H1 (cell line): ENCODE measurements around the gene SNRPB. TPM values are rescaled to one million over a fixed set of nuclear protein-coding genes. Genes with fewer than 3 reads are reported as not detected.

Experiments used
- CTCF ChIA-PET: fragments of 300-600 bp; sonication (Branson Sonifier 250); formaldehyde crosslinking; loops from one replicate; lab custom pipeline; 2021; ENCODE audit not compliant: partially characterized antibody; lab: Charles Lee
- POLR2A ChIA-PET: fragments of 300-600 bp; sonication (Branson Sonifier 250); formaldehyde crosslinking; loops from one replicate; lab custom pipeline; 2021; ENCODE audit warnings: inconsistent platforms; ENCODE audit not compliant: partially characterized antibody; lab: Charles Lee
- DNase-seq, 2 experiments: peaks; one replicate each; pipeline versions ENCODE4 v3.0.0 to v3.0.0-alpha.2; 2010 to 2022; ENCODE audit warnings: low spot score in 2 of 2, low read depth in 1 of 2, mixed read lengths in 1 of 2
- FAIRE-seq: peaks from 2 replicates; lab custom pipeline; 2011; peaks lifted over from hg19 to GRCh38; lab: Jason Lieb, UNC
- H2AFZ ChIP-seq: 2 replicates; pipeline ENCODE4 v1.8.1; 2012; ENCODE audit warnings: low read length, inconsistent platforms
- H2AK5ac ChIP-seq: 2 replicates; pipeline ENCODE4 v1.6.1; 2013; ENCODE audit warnings: low read depth, low read length
- H2BK120ac ChIP-seq: replicated peaks from 2 replicates; pipeline ENCODE3; 2013; ENCODE audit warnings: low read depth, low read length, inconsistent platforms
- H2BK12ac ChIP-seq: 2 replicates; pipeline ENCODE4 v1.6.1; 2013; ENCODE audit warnings: low read depth, low read length
- H2BK15ac ChIP-seq: 2 replicates; pipeline ENCODE4 v1.6.1; 2013; ENCODE audit warnings: low read length
- H2BK20ac ChIP-seq: 2 replicates; pipeline ENCODE4 v1.6.1; 2013; ENCODE audit warnings: low read length
- H2BK5ac ChIP-seq: 2 replicates; pipeline ENCODE4 v1.6.1; 2013; ENCODE audit warnings: low read depth, low read length
- H3K14ac ChIP-seq: 2 replicates; pipeline ENCODE4 v1.6.1; 2013; ENCODE audit warnings: inconsistent platforms; ENCODE audit not compliant: insufficient read length
- H3K18ac ChIP-seq: 2 replicates; pipeline ENCODE4 v1.6.1; 2013; ENCODE audit warnings: low read length; ENCODE audit errors: extremely low read depth
- H3K23ac ChIP-seq: 2 replicates; pipeline ENCODE4 v1.6.1; 2013; ENCODE audit warnings: inconsistent platforms; ENCODE audit not compliant: insufficient read length
- H3K23me2 ChIP-seq: 2 replicates; pipeline ENCODE4 v1.6.1; 2013; ENCODE audit warnings: low read depth, low read length
- H3K27ac ChIP-seq: 2 replicates; pipeline ENCODE4 v1.6.1; 2011; ENCODE audit warnings: low read depth, low read length, inconsistent platforms
- H3K27me3 ChIP-seq, 4 experiments: replicated peaks in 1 of 4; 1 replicate in 1 of 4; 2 replicates in 3 of 4; pipeline versions ENCODE4 v1.6.1 to v1.8.1; 2011 to 2013; ENCODE audit warnings: low read length in 3 of 4, mild to moderate bottlenecking in 3 of 4, inconsistent platforms in 2 of 4, mixed read lengths in 2 of 4, moderate library complexity in 1 of 4; ENCODE audit not compliant: control insufficient read depth in 3 of 4, insufficient read depth in 3 of 4; ENCODE audit errors: extremely low read depth in 1 of 4
- H3K36me3 ChIP-seq, 4 experiments: 2 replicates each; pipeline versions ENCODE4 v1.6.1 to v1.8.1; 2011 to 2013; ENCODE audit warnings: mild to moderate bottlenecking in 4 of 4, low read length in 3 of 4, moderate library complexity in 2 of 4, control low read depth in 1 of 4, inconsistent platforms in 1 of 4; ENCODE audit not compliant: insufficient read depth in 4 of 4, control insufficient read depth in 2 of 4
- H3K4ac ChIP-seq: replicated peaks from 2 replicates; pipeline ENCODE3; 2013; ENCODE audit warnings: low read length, low read depth, mixed read lengths, inconsistent platforms; ENCODE audit not compliant: insufficient read length
- H3K4me1 ChIP-seq, 4 experiments: replicated peaks in 1 of 4; 1 replicate in 1 of 4; 2 replicates in 3 of 4; pipeline versions ENCODE4 v1.6.1 to v1.8.1; 2011 to 2013; ENCODE audit warnings: low read length in 3 of 4, inconsistent platforms in 2 of 4, mixed read lengths in 1 of 4; ENCODE audit not compliant: insufficient read depth in 4 of 4, control insufficient read depth in 3 of 4
- H3K4me2 ChIP-seq, 2 experiments: 2 replicates each; pipeline versions ENCODE4 v1.6.1 to v1.8.1; 2011 to 2013; ENCODE audit warnings: low read depth in 2 of 2, low read length in 2 of 2, control low read depth in 1 of 2, inconsistent platforms in 1 of 2, mild to moderate bottlenecking in 1 of 2; ENCODE audit not compliant: insufficient read depth in 1 of 2
- H3K4me3 ChIP-seq, 4 experiments: fragments of 200-600, 300-600 bp in 1 of 4; sonication (generic), shearing (Covaris generic), sonication (Bioruptor Twin) in 1 of 4; 2 replicates each; pipeline versions ENCODE4 v1.5.1 to v1.8.1; 2011 to 2016; ENCODE audit warnings: low read length in 4 of 4, low read depth in 3 of 4, control low read depth in 2 of 4, inconsistent platforms in 2 of 4, mild to moderate bottlenecking in 2 of 4, mixed read lengths in 1 of 4, moderate library complexity in 1 of 4; ENCODE audit not compliant: insufficient read depth in 2 of 4; ENCODE audit errors: extremely low read depth in 1 of 4
- H3K56ac ChIP-seq: replicated peaks from 2 replicates; pipeline ENCODE3; 2013; ENCODE audit warnings: low read depth, mild to moderate bottlenecking, mixed read lengths, low read length, inconsistent platforms; ENCODE audit not compliant: insufficient read length
- H3K79me1 ChIP-seq: 2 replicates; pipeline ENCODE4 v1.6.1; 2013; ENCODE audit warnings: low read depth, low read length, control low read depth
- H3K79me2 ChIP-seq, 2 experiments: 2 replicates each; pipeline versions ENCODE4 v1.6.1 to v1.8.1; 2012 to 2013; ENCODE audit warnings: low read length in 2 of 2, mild to moderate bottlenecking in 2 of 2, inconsistent platforms in 1 of 2; ENCODE audit not compliant: insufficient read depth in 2 of 2, control insufficient read depth in 1 of 2
- H3K9ac ChIP-seq, 4 experiments: replicated peaks in 1 of 4; 1 replicate in 1 of 4; 2 replicates in 3 of 4; pipeline versions ENCODE4 v1.6.1 to v1.8.1; 2011 to 2013; ENCODE audit warnings: low read depth in 3 of 4, low read length in 3 of 4, control low read depth in 2 of 4, mild to moderate bottlenecking in 2 of 4, moderate library complexity in 2 of 4, inconsistent platforms in 1 of 4; ENCODE audit errors: extremely low read depth in 1 of 4
- H3K9me3 ChIP-seq, 2 experiments: 2 replicates each; pipeline versions ENCODE4 v1.6.1 to v1.8.1; 2012 to 2013; ENCODE audit warnings: mild to moderate bottlenecking in 2 of 2, moderate library complexity in 2 of 2, control low read depth in 1 of 2, inconsistent platforms in 1 of 2, low read depth in 1 of 2, low read length in 1 of 2, mixed read lengths in 1 of 2; ENCODE audit not compliant: insufficient read depth in 2 of 2
- H4K20me1 ChIP-seq, 2 experiments: replicated peaks in 1 of 2; 2 replicates each; pipeline versions ENCODE3 to v1.8.1; 2011 to 2013; ENCODE audit warnings: inconsistent platforms in 2 of 2, low read length in 2 of 2, mild to moderate bottlenecking in 1 of 2; ENCODE audit not compliant: insufficient read depth in 2 of 2, control insufficient read depth in 1 of 2
- H4K5ac ChIP-seq: 2 replicates; pipeline ENCODE4 v1.6.1; 2013; ENCODE audit warnings: low read length, low read depth, mixed read lengths, inconsistent platforms; ENCODE audit not compliant: insufficient read length
- H4K8ac ChIP-seq: 2 replicates; pipeline ENCODE4 v1.8.0; 2013; ENCODE audit warnings: mild to moderate bottlenecking, moderate library complexity, low read length, inconsistent platforms; ENCODE audit not compliant: insufficient read depth; ENCODE audit errors: extremely low read depth
- H4K91ac ChIP-seq: replicated peaks from 2 replicates; pipeline ENCODE3; 2013; ENCODE audit warnings: low read length, mixed read lengths, inconsistent platforms; ENCODE audit not compliant: insufficient read length
- BCL11A ChIP-seq, 2 experiments: IDR thresholded peaks; one replicate each; pipeline ENCODE4 v1.6.1; 2011; ENCODE audit warnings: low read depth in 2 of 2, low read length in 2 of 2, mild to moderate bottlenecking in 2 of 2
- RAD21 ChIP-seq, 2 experiments: IDR thresholded peaks in 1 of 2; conservative IDR thresholded peaks in 1 of 2; 2 replicates each; pipeline ENCODE4 v1.6.1; 2011; ENCODE audit warnings: low read depth in 2 of 2, low read length in 2 of 2, improper control_type of control experiment in 1 of 2, inconsistent platforms in 1 of 2, mild to moderate bottlenecking in 1 of 2, moderate library complexity in 1 of 2
- WGBS, 2 experiments: shearing (Covaris generic) in 1 of 2; methylation state at CpG; one replicate each; pipeline versions ENCODE4 v1.1.6 to v1.1.7; 2013 to 2015; ENCODE audit warnings: low lambda C conversion rate in 2 of 2, mixed read lengths in 2 of 2, inconsistent platforms in 1 of 2, low coverage in 1 of 2, missing lambda C conversion rate in 1 of 2; ENCODE audit not compliant: insufficient replicate concordance in 2 of 2, insufficient coverage in 1 of 2, insufficient read length in 1 of 2; ENCODE audit errors: extremely low coverage in 1 of 2, missing lambda C conversion rate in 1 of 2; 5-methylcytosine and 5-hydroxymethylcytosine counted together
- polyA plus RNA-seq, 7 experiments: library from polyadenylated mRNA; depleted of rRNA in 3 of 7; stranded (reverse) in 5 of 7; unstranded in 2 of 7; fragments of >200 nt in 5 of 7; fragments of 200-250 nt in 2 of 7; gene quantifications; 1 replicate in 5 of 7; 2 replicates in 1 of 7; 4 replicates in 1 of 7; pipeline versions ENCODE4 v1.2.1 to v1.2.3, GENCODE V29; 2011 to 2013; ENCODE audit warnings: missing spikeins in 2 of 7, mixed read lengths in 2 of 7
- total RNA-seq: library from RNA; stranded (reverse); fragmentation: NEBNext Ultra II Directional; extraction: Animal tissue kit (Norgen Biotek cat#: 25700); gene quantifications from 2 replicates; pipeline ENCODE4 v1.2.1, GENCODE V29; 2021
- TF ChIP-seq, protein P1 (sequence below), 3 experiments: IDR thresholded peaks; 1 replicate in 2 of 3; 2 replicates in 1 of 3; pipeline versions ENCODE4 v1.5.1 to v1.6.1; 2011; ENCODE audit warnings: low read length in 3 of 3, mild to moderate bottlenecking in 3 of 3, inconsistent platforms in 2 of 3, low read depth in 1 of 3, moderate library complexity in 1 of 3; ENCODE audit not compliant: insufficient read depth in 1 of 3; ENCODE audit errors: control extremely low read depth in 1 of 3

Gene SNRPB
- total and polyA plus RNA-seq, 2 of the 8 experiments (the other 6 are each of a cell fraction or from before 2014, with no cell fraction given): 507 to 589 TPM

DNA sequence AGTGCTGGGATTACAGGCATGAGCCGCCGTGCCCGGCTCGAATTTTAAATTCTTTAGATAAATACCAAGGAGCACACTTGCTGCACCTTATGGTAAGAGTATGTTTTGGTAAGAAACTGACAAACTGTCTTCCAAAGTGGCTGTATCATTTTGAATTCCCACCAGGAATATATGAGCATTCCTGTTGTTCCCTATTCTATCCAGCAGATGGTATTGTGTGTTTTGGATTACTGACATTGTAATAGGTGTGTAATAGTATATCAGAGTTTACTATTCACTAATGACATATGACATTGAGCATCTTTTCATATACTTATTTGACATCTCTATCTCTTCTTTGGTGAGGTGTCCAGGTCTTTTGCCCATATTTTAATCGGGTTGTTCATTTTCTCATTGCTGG, 49.3 kb downstream of the SNRPB start:
- H2BK5ac ChIP-seq: no peak overlapping the region
- H2AFZ ChIP-seq: no peak overlapping the region
- H3K9me3 ChIP-seq: no peaks in the 10 kb centered on the region
- no peak overlapping the region for H3K4ac ChIP-seq
- no peak overlapping the region for H3K23ac ChIP-seq
- no peak overlapping the region for H3K4me2 ChIP-seq
- H2BK15ac ChIP-seq: no peak overlapping the region
- 94% methylated on average over 5 of the region's 5 CpGs; no CpG with 5 or more reads in 1 of the 2 experiments for WGBS, 2 experiments
- no peaks in the 10 kb centered on the region for H3K79me2 ChIP-seq
- no peak for FAIRE-seq
- H3K4me1 ChIP-seq: no peaks in the 10 kb centered on the region
- H2BK12ac ChIP-seq: no peak overlapping the region
- no peak overlapping the region for H4K91ac ChIP-seq
- no peaks in the 10 kb centered on the region for H3K23me2 ChIP-seq
- no peak overlapping the region for H2BK120ac ChIP-seq
- no peak overlapping the region for H3K27ac ChIP-seq
- H3K56ac ChIP-seq: no peak overlapping the region
- H3K14ac ChIP-seq: no peak overlapping the region
- no peak overlapping the region for H4K8ac ChIP-seq
- H3K27me3 ChIP-seq: no peaks in the 10 kb centered on the region
- no peak overlapping the region for H3K18ac ChIP-seq
- TF ChIP-seq, protein P1, sequence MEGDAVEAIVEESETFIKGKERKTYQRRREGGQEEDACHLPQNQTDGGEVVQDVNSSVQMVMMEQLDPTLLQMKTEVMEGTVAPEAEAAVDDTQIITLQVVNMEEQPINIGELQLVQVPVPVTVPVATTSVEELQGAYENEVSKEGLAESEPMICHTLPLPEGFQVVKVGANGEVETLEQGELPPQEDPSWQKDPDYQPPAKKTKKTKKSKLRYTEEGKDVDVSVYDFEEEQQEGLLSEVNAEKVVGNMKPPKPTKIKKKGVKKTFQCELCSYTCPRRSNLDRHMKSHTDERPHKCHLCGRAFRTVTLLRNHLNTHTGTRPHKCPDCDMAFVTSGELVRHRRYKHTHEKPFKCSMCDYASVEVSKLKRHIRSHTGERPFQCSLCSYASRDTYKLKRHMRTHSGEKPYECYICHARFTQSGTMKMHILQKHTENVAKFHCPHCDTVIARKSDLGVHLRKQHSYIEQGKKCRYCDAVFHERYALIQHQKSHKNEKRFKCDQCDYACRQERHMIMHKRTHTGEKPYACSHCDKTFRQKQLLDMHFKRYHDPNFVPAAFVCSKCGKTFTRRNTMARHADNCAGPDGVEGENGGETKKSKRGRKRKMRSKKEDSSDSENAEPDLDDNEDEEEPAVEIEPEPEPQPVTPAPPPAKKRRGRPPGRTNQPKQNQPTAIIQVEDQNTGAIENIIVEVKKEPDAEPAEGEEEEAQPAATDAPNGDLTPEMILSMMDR (IDR thresholded peaks at IDR 0.05; ENCODE audit: control extremely low read depth in 1 of 3, insufficient read depth in 1 of 3, low read depth in 1 of 3, low read length in 3 of 3): peak in 1 of 3 experiments; percentile 13; a peak in 1 of 4 replicates
- peak in 1 of 2 experiments; percentile 25; a peak in 1 of 4 replicates for TF ChIP-seq RAD21 (IDR thresholded peaks at IDR 0.05 in 1 of 2, conservative IDR thresholded peaks at IDR 0.05 in 1 of 2; ENCODE audit: low read depth in 2 of 2, low read length in 2 of 2)
- TF ChIP-seq BCL11A (IDR thresholded peaks at IDR 0.05; ENCODE audit: low read depth in 2 of 2, low read length in 2 of 2): no peak
- H4K5ac ChIP-seq: no peak overlapping the region
- no peaks in the 10 kb centered on the region for H3K36me3 ChIP-seq
- no peaks in the 10 kb centered on the region for H3K79me1 ChIP-seq
- POLR2A ChIA-PET: interaction anchor here (0.7 kb wide), 1 partner anchor 49 kb away, joined by 3 read pairs; the partner anchor contains the start of gene SNRPB
- H3K9ac ChIP-seq: no peak overlapping the region
- no peaks in the 10 kb centered on the region for H4K20me1 ChIP-seq
- CTCF ChIA-PET: interaction anchor here (1.2 to 2.2 kb wide), 3 partner anchors 9 to 31 kb away, joined by 3 to 6 read pairs (median 4); no protein-coding TSS in a partner anchor
- no peak for DNase-seq
- H2BK20ac ChIP-seq: no peak overlapping the region
- H2AK5ac ChIP-seq: no peak overlapping the region
- no peak overlapping the region for H3K4me3 ChIP-seq
